ENCODE data around the gene CACHD1. TPM values are rescaled to one million over a fixed set of nuclear protein-coding genes. Genes with fewer than 3 reads are reported as not detected.
"Not testable (repeated sequence)": the region's sequence is repeated elsewhere in the genome, so short reads cannot be mapped to it uniquely, and the experiment has no call there.

The CACHD1 gene
- total RNA-seq, 2 experiments from 2014 or later: 0.27 to 0.33 TPM

DNA sequence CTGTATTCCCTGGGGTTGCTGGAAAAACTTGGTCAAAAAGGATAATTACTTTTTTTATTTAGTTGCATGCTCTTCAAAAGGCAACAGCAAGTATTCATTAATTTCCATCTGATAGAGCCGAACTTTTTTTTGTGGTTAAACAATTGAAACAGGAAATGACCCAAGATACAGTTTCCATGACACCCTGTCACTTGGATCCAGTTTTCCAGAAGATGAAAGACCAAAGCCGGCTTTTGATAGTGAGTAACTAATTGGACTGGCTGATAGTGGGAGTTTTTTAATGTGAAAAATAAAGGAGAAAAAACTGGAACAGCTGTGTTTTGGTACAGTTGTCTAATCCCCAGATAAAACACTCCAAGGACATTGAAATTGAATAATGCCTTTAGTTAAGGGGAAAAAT, 33.0 kb downstream of the CACHD1 start:
- peaks cover 16% of the 10 kb centered on the region for H3K27me3 Mint-ChIP-seq
- intact Hi-C loops (cut with micrococcal nuclease): no loop called here
- ChIA-PET CTCF (no interaction called here), POLR2A (no interaction called here)
- DNase-seq: no peak
- no peaks in the 10 kb centered on the region for H3K36me3 Mint-ChIP-seq
- no peaks in the 10 kb centered on the region for H3K9me3 Mint-ChIP-seq
- no peak overlapping the region for H3K27ac Mint-ChIP-seq
- peaks cover 14% of the 10 kb centered on the region for H3K4me1 Mint-ChIP-seq (ENCODE audit: low read depth)
- no peak overlapping the region for H3K4me3 Mint-ChIP-seq

DNA sequence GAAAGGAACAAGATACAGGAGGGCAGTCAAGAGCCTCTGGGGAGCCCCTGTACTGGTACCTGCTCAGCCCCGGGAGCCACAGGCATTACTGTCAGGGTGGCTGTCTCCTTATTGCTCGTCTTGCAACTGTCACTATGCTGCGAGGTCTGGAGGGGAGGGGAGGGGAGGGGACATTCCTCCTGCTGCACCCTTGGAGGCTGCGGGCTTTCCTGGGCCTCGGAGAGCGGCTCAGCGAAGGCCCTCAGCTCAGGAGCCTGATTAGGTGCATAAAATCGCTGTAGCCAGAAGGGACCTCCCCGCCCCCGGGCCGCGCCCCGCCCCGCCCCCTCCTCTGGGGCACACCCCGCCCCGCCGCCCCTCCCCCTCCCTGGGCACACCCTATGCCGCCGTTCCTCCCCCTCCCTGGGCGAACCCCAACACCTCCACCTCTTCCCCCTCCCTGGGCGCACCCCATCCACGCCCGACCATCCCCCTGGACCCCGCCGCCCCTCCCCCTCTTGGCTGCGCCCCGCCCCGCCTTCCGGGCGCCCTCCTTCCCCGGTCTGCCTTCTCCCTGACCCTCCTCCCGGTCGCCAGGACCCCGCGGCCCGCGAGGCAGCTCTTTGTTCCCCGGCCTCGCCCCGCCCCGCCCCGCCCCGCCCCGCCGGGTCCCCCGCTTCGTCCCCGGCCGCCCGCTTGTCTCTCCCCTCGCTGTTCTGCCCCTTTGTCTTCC, 35.5 kb downstream of the CACHD1 start:
- Mint-ChIP-seq H3K27me3 (peaks cover 8% of the 10 kb centered on the region), H3K9me3 (no peaks in the 10 kb centered on the region), H3K27ac (no peak overlapping the region), H3K36me3 (no peaks in the 10 kb centered on the region), H3K4me1 (ENCODE audit: low read depth) (peaks cover 14% of the 10 kb centered on the region), H3K4me3 (peak overlapping the region; percentile 76)
- intact Hi-C loops (cut with micrococcal nuclease): loop anchor here (5.0 kb wide), 1 partner anchor 33 kb away; the partner anchor contains the start of gene CACHD1
- ChIA-PET POLR2A (no interaction called here), CTCF (no interaction called here)
- DNase-seq: peak; percentile 65

DNA sequence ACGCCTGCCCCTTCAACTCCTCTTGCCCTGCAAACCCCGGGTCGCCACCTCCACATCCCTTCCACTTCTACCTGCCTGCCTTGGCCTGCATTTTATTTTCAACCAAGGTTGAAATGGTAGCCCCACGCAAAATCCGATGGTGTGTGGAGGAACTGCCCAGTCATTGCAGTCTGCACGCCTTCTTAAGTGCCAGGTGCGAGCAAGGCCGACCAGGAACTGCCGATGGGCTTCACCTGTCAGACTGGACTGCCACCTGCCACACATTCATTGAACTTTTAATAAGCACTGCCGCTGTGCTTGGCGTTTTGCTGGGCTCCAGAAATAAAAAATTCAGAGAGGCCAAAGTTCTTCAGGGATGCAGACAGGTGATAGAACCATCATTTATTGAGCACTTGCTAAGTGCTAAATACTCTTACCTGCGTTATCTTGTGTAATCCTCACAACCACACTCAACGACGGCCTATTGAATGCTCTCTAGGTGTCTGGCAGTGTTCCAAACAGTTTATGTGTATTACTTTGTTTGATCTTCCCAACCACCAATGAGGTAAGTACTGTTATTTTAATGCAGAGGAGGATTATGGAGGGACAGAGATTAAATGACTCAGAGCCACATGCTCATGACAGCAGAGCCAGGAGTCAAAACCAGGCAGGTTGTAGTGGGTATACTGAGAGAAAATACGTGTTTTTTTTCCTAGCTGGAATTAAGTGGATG, 36.2 kb downstream of the CACHD1 start:
- H3K4me1 Mint-ChIP-seq (ENCODE audit: low read depth): peaks cover 14% of the 10 kb centered on the region
- intact Hi-C loops (cut with micrococcal nuclease): loop anchor here (5.0 kb wide), 1 partner anchor 34 kb away; the partner anchor contains the start of gene CACHD1
- peak; percentile 28 for DNase-seq

DNA sequence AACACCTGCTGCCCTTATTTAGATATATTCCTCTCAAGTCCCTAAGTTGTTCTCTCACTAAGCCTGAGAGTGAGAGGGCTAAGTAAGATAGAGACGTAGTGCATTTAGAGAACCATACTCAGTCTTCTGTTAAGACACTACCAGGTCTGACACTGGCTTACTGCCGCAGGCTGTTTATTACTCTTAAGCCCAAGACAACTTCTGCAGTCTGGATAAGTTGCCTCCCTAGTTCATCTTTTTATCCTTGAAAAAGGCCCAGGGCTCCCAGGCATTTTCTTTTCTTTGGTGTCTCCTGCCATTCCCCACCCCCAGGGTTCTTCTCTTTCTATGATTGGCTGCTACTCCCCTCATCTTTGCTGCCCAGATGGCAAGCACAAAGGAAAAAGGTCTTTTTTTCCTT, 38.7 kb downstream of the CACHD1 start:
- intact Hi-C loops (cut with micrococcal nuclease): loop anchor here (5.0 kb wide), 1 partner anchor 36 kb away; the partner anchor contains the start of gene CACHD1
- CTCF ChIA-PET: no interaction called here
- Mint-ChIP-seq H3K4me3 (no peak overlapping the region), H3K27me3 (peaks cover 9% of the 10 kb centered on the region), H3K27ac (no peak overlapping the region), H3K4me1 (ENCODE audit: low read depth) (peaks cover 14% of the 10 kb centered on the region), H3K36me3 (no peaks in the 10 kb centered on the region), H3K9me3 (no peaks in the 10 kb centered on the region)
- POLR2A ChIA-PET: no interaction called here
- DNase-seq: no peak

More for the DNA sequence above, 36.2 kb downstream of the CACHD1 start:
- ChIA-PET POLR2A (no interaction called here), CTCF (no interaction called here)
- H3K27ac Mint-ChIP-seq: no peak overlapping the region
- peaks cover 8% of the 10 kb centered on the region for H3K27me3 Mint-ChIP-seq
- H3K36me3 Mint-ChIP-seq: no peaks in the 10 kb centered on the region
- no peaks in the 10 kb centered on the region for H3K9me3 Mint-ChIP-seq
- peak overlapping the region; percentile 76 for H3K4me3 Mint-ChIP-seq

GRCh38 chr1:64511044-64511443, 41.1 kb downstream of the CACHD1 start:
- ChIA-PET CTCF (no interaction called here), POLR2A (no interaction called here)
- H3K4me1 Mint-ChIP-seq (ENCODE audit: low read depth): peaks cover 5% of the 10 kb centered on the region
- no peak overlapping the region for H3K27ac Mint-ChIP-seq
- H3K4me3 Mint-ChIP-seq: no peak overlapping the region
- peaks cover 6% of the 10 kb centered on the region for H3K27me3 Mint-ChIP-seq
- intact Hi-C loops (cut with micrococcal nuclease): no loop called here
- no peaks in the 10 kb centered on the region for H3K36me3 Mint-ChIP-seq
- DNase-seq: no peak
- H3K9me3 Mint-ChIP-seq: no peaks in the 10 kb centered on the region

DNA sequence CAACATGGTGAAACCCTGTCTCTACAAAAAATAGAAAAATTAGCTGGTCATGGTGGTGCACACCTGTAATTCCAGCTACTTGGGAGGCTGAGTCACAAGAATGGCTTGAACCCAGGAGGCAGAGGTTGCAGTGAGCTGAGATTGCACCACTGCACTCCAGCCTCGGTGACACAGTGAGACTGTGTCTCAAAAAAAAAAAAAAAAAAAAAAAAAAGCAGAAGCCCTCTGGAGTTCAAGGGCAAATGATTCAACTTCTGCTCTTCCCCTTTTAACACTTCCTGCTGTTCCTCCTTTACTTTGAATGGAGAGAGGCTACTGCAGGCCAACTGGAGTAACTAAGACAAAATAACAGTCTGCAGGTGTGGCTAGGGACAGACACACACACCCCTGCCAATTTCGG, 42.3 kb downstream of the CACHD1 start:
- DNase-seq; intact Hi-C loops (cut with micrococcal nuclease); H3K4me3 Mint-ChIP-seq; H3K27me3 Mint-ChIP-seq; H3K9me3 Mint-ChIP-seq; H3K36me3 Mint-ChIP-seq; CTCF ChIA-PET; POLR2A ChIA-PET; H3K27ac Mint-ChIP-seq; H3K4me1 Mint-ChIP-seq (ENCODE audit: low read depth): not testable (repeated sequence)

DNA sequence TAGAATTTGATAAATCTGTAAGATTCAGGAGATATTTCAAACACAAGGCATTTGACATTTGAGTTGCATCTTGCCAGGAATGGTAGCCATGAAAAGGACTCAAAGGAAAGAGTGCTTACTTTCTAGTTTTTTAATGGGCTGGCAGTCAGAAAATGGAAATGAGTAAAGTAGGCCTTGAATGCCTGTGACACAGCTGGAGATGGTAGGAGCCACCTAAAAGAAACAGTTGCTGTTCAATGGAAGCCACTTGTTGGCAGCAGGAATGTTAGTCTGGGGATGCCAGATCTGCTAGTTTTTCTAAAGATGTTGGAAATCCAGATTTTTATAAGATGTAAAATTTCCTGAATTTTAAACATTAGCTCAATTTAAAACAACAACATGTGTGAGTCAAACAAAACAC, 43.6 kb downstream of the CACHD1 start:
- no peak overlapping the region for H3K4me3 Mint-ChIP-seq
- CTCF ChIA-PET: no interaction called here
- DNase-seq: no peak
- intact Hi-C loops (cut with micrococcal nuclease): no loop called here
- no peaks in the 10 kb centered on the region for H3K4me1 Mint-ChIP-seq (ENCODE audit: low read depth)
- no peaks in the 10 kb centered on the region for H3K36me3 Mint-ChIP-seq
- POLR2A ChIA-PET: no interaction called here
- H3K9me3 Mint-ChIP-seq: no peaks in the 10 kb centered on the region
- peaks cover 1% of the 10 kb centered on the region for H3K27me3 Mint-ChIP-seq
- H3K27ac Mint-ChIP-seq: no peak overlapping the region

- no peak overlapping the region for H3K4me3 Mint-ChIP-seq
- H3K27ac Mint-ChIP-seq: no peak overlapping the region
- no peak for DNase-seq
- ChIA-PET POLR2A (no interaction called here), CTCF (no interaction called here)
- intact Hi-C loops (cut with micrococcal nuclease): no loop called here
- peaks cover 1% of the 10 kb centered on the region for H3K27me3 Mint-ChIP-seq
- no peaks in the 10 kb centered on the region for H3K4me1 Mint-ChIP-seq (ENCODE audit: low read depth)
- H3K36me3 Mint-ChIP-seq: no peaks in the 10 kb centered on the region
- H3K9me3 Mint-ChIP-seq: no peaks in the 10 kb centered on the region
Measured at GRCh38 chr1:64514197-64514765, 44.4 kb downstream of the CACHD1 start.

DNA sequence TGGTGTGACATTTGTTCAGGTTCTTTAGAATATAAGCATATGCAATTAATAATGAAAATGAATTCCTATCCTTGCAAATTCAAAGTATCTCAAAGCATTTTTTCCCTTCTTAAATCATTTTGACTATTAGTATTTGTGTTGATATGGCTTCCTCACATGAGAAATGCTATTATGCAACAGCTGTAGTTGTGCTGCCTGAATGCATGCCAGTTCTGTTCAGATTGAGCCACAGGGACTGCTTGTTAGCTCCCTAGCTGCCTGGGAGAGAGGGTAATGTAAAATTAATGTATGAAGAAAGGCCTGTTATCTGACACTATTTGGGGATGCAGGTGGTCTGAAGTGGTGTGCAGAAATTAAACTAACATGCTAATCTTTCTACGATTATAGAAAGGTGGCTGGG, 45.5 kb downstream of the CACHD1 start:
- H3K9me3 Mint-ChIP-seq: no peaks in the 10 kb centered on the region
- CTCF ChIA-PET: interaction anchor here (0.6 kb wide), 1 partner anchor 1189 kb away, joined by 3 read pairs; no protein-coding TSS in a partner anchor
- H3K4me3 Mint-ChIP-seq: no peak overlapping the region
- DNase-seq: no peak
- no peaks in the 10 kb centered on the region for H3K36me3 Mint-ChIP-seq
- no peak overlapping the region for H3K27ac Mint-ChIP-seq
- POLR2A ChIA-PET: no interaction called here
- H3K4me1 Mint-ChIP-seq (ENCODE audit: low read depth): no peaks in the 10 kb centered on the region
- peaks cover 1% of the 10 kb centered on the region for H3K27me3 Mint-ChIP-seq
- intact Hi-C loops (cut with micrococcal nuclease): no loop called here

DNA sequence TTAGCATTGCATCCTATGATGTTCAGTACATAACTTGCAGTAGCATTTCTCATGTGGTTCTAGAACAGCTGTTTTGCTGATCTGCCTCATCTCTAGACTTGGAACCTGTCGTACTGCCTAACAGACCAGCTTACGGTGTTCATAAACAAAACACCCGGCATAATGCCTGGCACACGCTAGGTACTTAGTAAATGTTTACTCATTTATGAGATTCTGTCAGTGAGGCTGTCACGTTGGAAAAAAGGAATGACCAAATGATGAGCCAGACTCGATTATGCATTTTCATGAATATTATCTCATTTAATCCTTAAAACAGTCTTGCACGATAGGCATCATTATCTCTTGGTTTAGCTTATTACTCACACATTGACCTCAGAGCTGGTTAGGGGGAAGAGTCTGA, 46.4 kb downstream of the CACHD1 start:
- H3K27ac Mint-ChIP-seq: no peak overlapping the region
- H3K27me3 Mint-ChIP-seq: peaks cover 5% of the 10 kb centered on the region
- intact Hi-C loops (cut with micrococcal nuclease): no loop called here
- no peak for DNase-seq
- H3K4me1 Mint-ChIP-seq (ENCODE audit: low read depth): no peaks in the 10 kb centered on the region
- H3K9me3 Mint-ChIP-seq: no peaks in the 10 kb centered on the region
- CTCF ChIA-PET: no interaction called here
- H3K36me3 Mint-ChIP-seq: no peaks in the 10 kb centered on the region
- POLR2A ChIA-PET: no interaction called here
- H3K4me3 Mint-ChIP-seq: no peak overlapping the region

DNA sequence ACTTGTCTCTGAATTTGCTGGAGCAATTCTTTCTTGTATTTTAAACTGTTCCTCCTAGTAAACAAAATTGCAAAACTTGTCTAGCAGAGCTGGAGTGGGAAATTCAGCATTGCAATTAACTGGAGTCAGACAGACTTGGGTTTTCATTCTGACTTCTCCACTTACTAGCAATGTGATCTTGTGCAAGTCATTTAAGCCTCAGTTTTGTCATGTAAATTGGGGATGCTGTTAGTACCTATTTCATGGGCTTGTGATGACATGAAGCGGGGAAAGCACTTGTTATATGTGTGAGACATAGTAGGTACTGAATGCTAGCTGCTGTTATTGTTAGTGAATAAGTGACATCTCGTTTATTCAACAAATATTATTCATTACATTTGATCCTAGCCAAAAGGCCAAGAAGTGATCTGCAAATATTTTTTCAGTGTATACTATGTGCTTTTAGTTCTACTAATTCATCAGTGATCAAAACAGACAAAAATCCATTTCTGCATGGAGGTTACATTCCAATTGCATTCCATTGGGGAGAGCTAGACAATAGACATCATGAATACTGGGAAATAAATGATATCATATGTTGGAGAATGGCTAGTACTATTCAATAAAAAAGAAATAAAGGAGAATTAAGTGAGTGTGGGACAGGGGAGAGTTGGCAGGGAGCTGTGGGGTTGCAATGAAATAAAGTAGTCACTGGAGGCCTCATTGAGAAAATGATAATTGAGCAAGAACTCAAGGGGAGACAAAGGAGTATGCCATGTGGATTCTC, 47.1 kb downstream of the CACHD1 start:
- H3K36me3 Mint-ChIP-seq: no peaks in the 10 kb centered on the region
- H3K27ac Mint-ChIP-seq: no peak overlapping the region
- intact Hi-C loops (cut with micrococcal nuclease): no loop called here
- POLR2A ChIA-PET: no interaction called here
- no peaks in the 10 kb centered on the region for H3K9me3 Mint-ChIP-seq
- no peak overlapping the region for H3K4me3 Mint-ChIP-seq
- H3K27me3 Mint-ChIP-seq: peaks cover 3% of the 10 kb centered on the region
- no peaks in the 10 kb centered on the region for H3K4me1 Mint-ChIP-seq (ENCODE audit: low read depth)
- DNase-seq: no peak
- CTCF ChIA-PET: no interaction called here

DNA sequence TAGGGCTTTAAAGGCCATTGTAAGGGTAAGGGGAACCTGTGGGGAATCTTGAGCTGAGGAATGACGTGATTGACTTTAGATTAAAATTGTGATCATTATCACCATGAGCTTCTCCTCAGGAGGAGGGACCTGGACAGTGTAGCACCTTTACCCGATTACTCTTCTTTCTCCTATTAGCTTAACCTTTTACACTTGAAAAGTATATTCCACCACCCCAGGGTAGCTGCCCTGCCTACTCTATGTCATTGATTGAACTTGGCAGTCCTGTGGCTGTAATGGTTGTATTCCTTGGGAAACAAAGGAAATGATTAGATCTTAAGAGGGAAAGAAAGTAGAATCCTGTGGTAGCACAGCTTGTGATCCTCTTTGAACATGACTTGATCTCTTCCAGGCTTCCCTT, 47.7 kb downstream of the CACHD1 start:
- H3K4me1 Mint-ChIP-seq (ENCODE audit: low read depth): no peaks in the 10 kb centered on the region
- ChIA-PET CTCF (interaction anchor here (0.6 to 0.7 kb wide), 2 partner anchors 56 to 563 kb away, joined by 3 to 4 read pairs; no protein-coding TSS in a partner anchor), POLR2A (no interaction called here)
- no peaks in the 10 kb centered on the region for H3K36me3 Mint-ChIP-seq
- intact Hi-C loops (cut with micrococcal nuclease): no loop called here
- no peak overlapping the region for H3K4me3 Mint-ChIP-seq
- no peak for DNase-seq
- no peaks in the 10 kb centered on the region for H3K9me3 Mint-ChIP-seq
- H3K27me3 Mint-ChIP-seq: peaks cover 3% of the 10 kb centered on the region
- no peak overlapping the region for H3K27ac Mint-ChIP-seq
